Subcutaneous adipose tissue (tissue), 4 donors: ENCODE data around the gene CHST9. TPM values are rescaled to one million over a fixed set of nuclear protein-coding genes. Genes with fewer than 3 reads are reported as not detected.

ENCODE experiments used
- CTCF ChIP-seq: fragments of 450-650 bp; IDR thresholded peaks from one replicate; pipeline ENCODE4 v1.5.1; 2016; ENCODE audit warnings: low read depth, mild to moderate bottlenecking, control low read depth, antibody characterized with exemption, moderate library complexity
- total RNA-seq, 4 donors: library from RNA; depleted of rRNA; stranded (reverse); fragments of >200 nt; gene quantifications; one replicate each; pipeline ENCODE4 v1.1.0, GENCODE V29; 2016

The CHST9 gene
- total RNA-seq, 4 donors from 2014 or later, result not detected

- TF ChIP-seq CTCF, result no peak
Measured at GRCh38 chr18:27213123-27213717, 28.1 kb upstream of the CHST9 start.

GRCh38 chr18:27211569-27211968 lies 26.5 kb upstream of the CHST9 start:
- TF ChIP-seq CTCF, result no peak

GRCh38 chr18:27206411-27206810 lies 21.3 kb upstream of the CHST9 start:
- TF ChIP-seq CTCF, result no peak

GRCh38 chr18:27202741-27203140 lies 17.6 kb upstream of the CHST9 start:
- TF ChIP-seq CTCF, result no peak

- TF ChIP-seq CTCF, result no peak
Measured at GRCh38 chr18:27198036-27198435, 12.9 kb upstream of the CHST9 start.

GRCh38 chr18:27188309-27188708 lies 3.2 kb upstream of the CHST9 start:
- no peak for TF ChIP-seq CTCF

GRCh38 chr18:27185897-27186296 lies 789 bp upstream of the CHST9 start:
- no peak for TF ChIP-seq CTCF
